Tibial nerve (tissue), 3 donors: ENCODE measurements around the gene LRFN5.

ENCODE experiments used
- POLR2A ChIP-seq, 2 donors: fragments of 450-650 bp; IDR thresholded peaks; one replicate each; pipeline ENCODE4 v1.6.1; 2017; ENCODE audit warnings: antibody characterized with exemption in 2 of 2, mild to moderate bottlenecking in 2 of 2, moderate library complexity in 2 of 2
- TF ChIP-seq, protein P1 (sequence below), 5 experiments: fragments of 200-600 bp in 3 of 5; fragments of 450-650 bp in 2 of 5; sonication (generic) in 3 of 5; IDR thresholded peaks; one replicate each; pipeline ENCODE4 v1.5.1; 2016 to 2019; ENCODE audit warnings: antibody characterized with exemption in 5 of 5, mild to moderate bottlenecking in 3 of 5, moderate library complexity in 2 of 5

DNA sequence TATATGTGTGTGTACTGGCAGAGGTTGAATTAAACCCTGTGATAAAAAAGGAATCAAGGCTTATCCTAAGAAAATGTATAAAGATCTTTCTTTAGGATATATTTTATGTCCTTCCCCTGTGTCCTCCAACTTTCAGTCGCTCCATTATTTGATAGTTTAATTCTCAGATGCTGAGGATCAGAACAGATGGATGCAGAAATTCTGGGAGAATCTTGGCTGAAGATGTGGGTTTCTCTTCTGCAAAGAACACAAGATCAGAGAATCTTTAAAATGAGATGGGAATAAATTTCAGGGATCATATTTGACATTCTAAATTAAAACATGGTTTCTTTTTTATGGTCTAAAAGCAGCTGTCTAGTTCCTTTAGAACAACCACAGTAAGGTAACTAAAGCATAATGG lies 37.9 kb downstream of the LRFN5 start:
- no peak for TF ChIP-seq POLR2A (IDR thresholded peaks at IDR 0.05)
- TF ChIP-seq, protein P1, sequence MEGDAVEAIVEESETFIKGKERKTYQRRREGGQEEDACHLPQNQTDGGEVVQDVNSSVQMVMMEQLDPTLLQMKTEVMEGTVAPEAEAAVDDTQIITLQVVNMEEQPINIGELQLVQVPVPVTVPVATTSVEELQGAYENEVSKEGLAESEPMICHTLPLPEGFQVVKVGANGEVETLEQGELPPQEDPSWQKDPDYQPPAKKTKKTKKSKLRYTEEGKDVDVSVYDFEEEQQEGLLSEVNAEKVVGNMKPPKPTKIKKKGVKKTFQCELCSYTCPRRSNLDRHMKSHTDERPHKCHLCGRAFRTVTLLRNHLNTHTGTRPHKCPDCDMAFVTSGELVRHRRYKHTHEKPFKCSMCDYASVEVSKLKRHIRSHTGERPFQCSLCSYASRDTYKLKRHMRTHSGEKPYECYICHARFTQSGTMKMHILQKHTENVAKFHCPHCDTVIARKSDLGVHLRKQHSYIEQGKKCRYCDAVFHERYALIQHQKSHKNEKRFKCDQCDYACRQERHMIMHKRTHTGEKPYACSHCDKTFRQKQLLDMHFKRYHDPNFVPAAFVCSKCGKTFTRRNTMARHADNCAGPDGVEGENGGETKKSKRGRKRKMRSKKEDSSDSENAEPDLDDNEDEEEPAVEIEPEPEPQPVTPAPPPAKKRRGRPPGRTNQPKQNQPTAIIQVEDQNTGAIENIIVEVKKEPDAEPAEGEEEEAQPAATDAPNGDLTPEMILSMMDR (IDR thresholded peaks at IDR 0.05), result no peak
